Erythroblast (primary cell): ENCODE results near the gene NLRX1.
"Not testable (repeated sequence)": the region's sequence is repeated elsewhere in the genome, so short reads cannot be mapped to it uniquely, and the experiment has no call there.

Source experiments
- GATA1 ChIP-seq: IDR thresholded peaks from 2 replicates; pipeline ENCODE4 v1.6.1; 2011; ENCODE audit warnings: low read depth, mild to moderate bottlenecking, control low read depth, low read length, moderate library complexity
- POLR2A ChIP-seq: IDR thresholded peaks from 2 replicates; pipeline ENCODE4 v1.6.1; 2011; ENCODE audit warnings: mild to moderate bottlenecking, low read length

DNA sequence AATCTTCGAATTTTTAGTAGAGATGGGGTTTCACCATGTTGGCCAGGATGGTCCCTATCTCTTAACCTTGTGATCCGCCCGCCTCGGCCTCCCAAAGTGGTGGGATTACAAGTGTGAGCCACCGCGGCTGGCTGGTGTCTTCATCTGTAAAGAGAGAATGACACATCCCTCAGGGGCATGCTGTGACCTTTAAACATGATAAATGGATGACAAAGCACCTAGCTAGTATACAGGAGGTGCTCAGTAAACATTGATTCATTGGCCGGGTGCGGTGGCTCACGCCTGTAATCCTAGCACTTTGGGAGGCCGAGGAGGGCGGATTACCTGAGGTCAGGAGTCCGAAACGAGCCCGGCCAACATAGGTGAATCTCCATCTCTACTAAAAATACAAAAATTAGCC is 22.7 kb downstream of the NLRX1 start:
- not testable (repeated sequence) for TF ChIP-seq POLR2A, GATA1
